HT1080 (cell line): ENCODE data around the gene TMEM164. TPM values are rescaled to one million over a fixed set of nuclear protein-coding genes. Genes with fewer than 3 reads are reported as not detected.

ENCODE experiments used
- DNase-seq: peaks from one replicate; pipeline ENCODE4 v3.0.0-alpha.2; 2015; ENCODE audit warnings: low read depth
- total RNA-seq: library from RNA; depleted of rRNA; stranded (reverse); fragments of >200 nt; shearing (Covaris generic); gene quantifications from 2 replicates; pipeline ENCODE4 v1.2.3, GENCODE V29; 2014

TMEM164 gene
- total RNA-seq, 1 experiment from 2014 or later: 26.7 TPM

- DNase-seq: no peak
These were observed 158.4 kb downstream of the TMEM164 start for GRCh38 chrX:110161361-110161686.

GRCh38 chrX:110162131-110162530 is 159.2 kb downstream of the TMEM164 start:
- DNase-seq: no peak

- no peak for DNase-seq
These were observed 160.0 kb downstream of the TMEM164 start for GRCh38 chrX:110162867-110163266.

GRCh38 chrX:110163488-110163887 is 160.6 kb downstream of the TMEM164 start:
- no peak for DNase-seq

GRCh38 chrX:110167952-110168451 is 165.1 kb downstream of the TMEM164 start:
- DNase-seq: peak; percentile 18

GRCh38 chrX:110168585-110168984 is 165.7 kb downstream of the TMEM164 start:
- DNase-seq: no peak

GRCh38 chrX:110170029-110170428 is 167.1 kb downstream of the TMEM164 start:
- DNase-seq: no peak

GRCh38 chrX:110171442-110171841 is 168.5 kb downstream of the TMEM164 start:
- DNase-seq: no peak

- DNase-seq: no peak
These were observed 169.3 kb downstream of the TMEM164 start for GRCh38 chrX:110172215-110172614.

GRCh38 chrX:110173192-110174175 is 170.6 kb downstream of the TMEM164 start:
- peak; percentile 46 for DNase-seq

- DNase-seq: no peak
These were observed 172.2 kb downstream of the TMEM164 start for GRCh38 chrX:110175146-110175545.

- no peak for DNase-seq
These were observed 172.8 kb downstream of the TMEM164 start for GRCh38 chrX:110175696-110176095.

- no peak for DNase-seq
These were observed 175.4 kb downstream of the TMEM164 start for GRCh38 chrX:110178179-110178865.

GRCh38 chrX:110180176-110180927 is 177.4 kb downstream of the TMEM164 start:
- peak; percentile 78 for DNase-seq

- DNase-seq: peak; percentile 43
These were observed 178.0 kb downstream of the TMEM164 start for GRCh38 chrX:110180928-110181310.

GRCh38 chrX:110181459-110182137 is 178.7 kb downstream of the TMEM164 start:
- DNase-seq: no peak

- DNase-seq: no peak
These were observed 179.4 kb downstream of the TMEM164 start for GRCh38 chrX:110182362-110182761.

- DNase-seq: no peak
These were observed 180.0 kb downstream of the TMEM164 start for GRCh38 chrX:110182865-110183264.

GRCh38 chrX:110183314-110183713 is 180.4 kb downstream of the TMEM164 start:
- DNase-seq: no peak

- DNase-seq: peak; percentile 44
These were observed 186.0 kb downstream of the TMEM164 start for GRCh38 chrX:110188701-110189558.
